GM21825 (cell line): ENCODE results near the gene SDHD.

Experiments
- ATAC-seq: cut with Tn5 transposase; IDR thresholded peaks from one replicate; pipeline ENCODE4 v1.9.1; 2021; ENCODE audit warnings: mild to moderate bottlenecking, moderate library complexity; ENCODE audit not compliant: unreplicated experiment

SDHD gene

DNA sequence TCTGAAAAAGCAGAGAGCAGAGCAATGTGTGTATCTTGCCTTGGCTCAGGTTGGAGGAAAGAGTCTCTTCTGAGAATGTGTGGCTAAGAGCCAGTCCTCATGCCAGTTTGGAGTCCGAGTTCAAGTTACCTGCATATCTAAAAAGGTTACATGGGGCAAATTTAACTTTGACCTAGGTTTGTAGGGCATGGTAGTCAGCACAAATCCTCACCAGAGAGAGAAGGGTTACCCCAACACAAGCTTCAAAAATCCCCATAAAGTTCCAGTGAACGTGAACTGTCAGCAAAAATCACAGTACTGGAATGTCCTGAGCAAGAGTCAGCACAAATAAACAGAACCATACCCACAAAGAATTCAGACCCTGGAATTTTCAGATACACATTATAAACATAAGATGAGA lies 13.8 kb downstream of the SDHD start:
- no peak for ATAC-seq

DNA sequence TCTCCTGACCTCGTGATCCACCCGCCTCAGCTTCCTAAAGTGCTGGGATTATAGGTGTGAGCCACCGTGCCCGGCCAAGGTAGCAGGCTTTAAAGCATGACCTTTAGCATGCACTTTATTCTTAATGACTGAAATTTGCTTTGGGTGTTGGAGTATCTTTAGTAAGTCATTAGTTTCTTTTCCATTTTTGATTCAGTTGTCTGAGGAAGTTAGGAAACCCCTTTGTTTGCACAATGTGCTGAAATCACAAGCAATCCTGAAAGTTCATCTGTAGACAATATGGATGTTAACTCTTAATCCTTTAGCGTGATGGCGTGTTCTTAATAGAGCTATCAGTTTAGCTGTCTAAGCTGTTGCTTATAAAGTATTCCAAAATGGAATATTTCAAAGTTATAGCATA lies 16.8 kb downstream of the SDHD start:
- no peak for ATAC-seq

- no peak for ATAC-seq
Observed at GRCh38 chr11:112106070-112106469, 19.4 kb downstream of the SDHD start.

DNA sequence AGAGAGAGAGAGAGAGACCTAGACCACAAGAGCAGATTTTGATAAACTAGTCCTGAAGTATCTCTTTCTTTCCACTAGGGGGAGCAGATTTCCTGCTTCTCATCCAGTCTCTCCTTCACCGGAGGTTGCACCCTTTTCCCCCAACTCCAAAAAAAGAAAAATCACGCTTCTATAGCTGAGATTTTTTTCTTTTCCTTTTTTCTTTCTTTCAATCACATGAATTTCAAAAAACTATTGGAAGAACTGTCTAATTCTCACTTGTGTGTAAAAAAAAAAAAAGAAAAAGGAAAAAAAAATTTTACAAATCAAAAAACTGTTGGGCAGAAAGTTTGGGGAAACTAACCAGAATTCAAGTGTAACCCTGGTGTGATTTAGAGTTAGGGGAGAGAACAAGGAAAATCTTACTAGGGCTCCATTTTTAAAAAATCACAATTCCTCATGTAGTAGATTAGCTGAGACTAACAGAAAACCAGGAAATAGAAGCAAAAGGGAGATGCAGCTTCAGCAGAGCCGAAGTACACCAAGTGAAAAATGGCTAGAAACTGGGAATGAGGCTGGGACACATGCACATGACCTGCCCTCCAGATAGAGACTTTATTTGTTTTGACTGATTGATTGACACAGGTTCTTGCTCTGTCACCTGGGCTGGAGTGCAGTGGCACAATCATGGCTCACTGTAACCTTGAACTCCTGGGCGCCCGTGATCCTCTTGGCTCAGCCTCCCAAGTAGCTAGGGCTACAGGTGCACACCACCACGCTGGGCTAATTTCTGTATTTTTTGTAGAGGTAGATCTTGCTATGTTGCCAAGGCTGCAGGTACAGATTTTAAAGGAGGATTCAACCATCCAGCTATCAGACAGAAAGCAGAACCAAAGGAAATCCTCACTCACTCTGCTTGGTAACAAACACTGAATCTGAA lies 27.1 kb downstream of the SDHD start:
- peak; percentile 60 for ATAC-seq

DNA sequence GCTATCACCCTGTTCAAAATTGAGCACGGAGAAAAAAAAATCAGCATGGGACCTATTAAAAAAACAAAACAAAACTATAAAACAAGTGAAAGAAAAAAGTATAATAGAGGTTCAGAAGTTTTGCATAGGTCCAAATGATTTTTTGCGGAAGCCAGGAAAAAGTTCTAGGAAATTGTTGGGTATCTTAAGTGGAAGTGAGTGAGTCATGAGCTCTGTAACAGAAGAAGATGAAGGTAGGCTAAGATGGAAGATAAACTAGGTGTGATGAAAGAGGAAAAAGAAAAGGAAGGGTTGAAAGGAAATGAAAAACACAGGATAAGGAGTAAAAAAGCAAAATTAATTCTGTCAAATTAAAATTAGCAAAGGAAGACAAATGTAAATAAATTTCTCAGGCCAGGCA lies 27.8 kb downstream of the SDHD start:
- no peak for ATAC-seq

- no peak for ATAC-seq
Observed at GRCh38 chr11:112115386-112115785, 28.7 kb downstream of the SDHD start.

- no peak for ATAC-seq
Observed at GRCh38 chr11:112118176-112118575, 31.5 kb downstream of the SDHD start.

GRCh38 chr11:112121981-112122615 lies 35.4 kb downstream of the SDHD start:
- no peak for ATAC-seq

DNA sequence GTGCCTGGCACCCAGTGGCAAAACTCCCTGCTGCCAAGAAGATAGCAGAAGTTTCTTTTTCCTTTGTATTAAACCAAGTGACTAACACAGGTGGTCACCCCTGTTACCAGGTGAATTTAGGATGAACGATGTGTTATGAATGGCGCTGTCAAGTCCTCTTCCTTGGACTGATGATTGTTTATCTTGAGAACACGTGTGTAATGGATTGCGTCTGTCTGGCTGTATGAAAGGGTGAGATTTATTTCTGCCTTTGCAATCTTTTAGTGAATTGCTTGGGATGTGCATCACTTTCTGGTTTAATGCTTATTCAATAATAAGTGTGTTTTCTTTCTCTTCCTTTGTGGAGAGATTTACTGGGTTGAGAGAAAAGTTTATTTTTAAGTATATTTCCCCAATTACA lies 36.5 kb downstream of the SDHD start:
- ATAC-seq, result no peak

GRCh38 chr11:112127056-112127455 lies 40.4 kb downstream of the SDHD start:
- ATAC-seq, result no peak

GRCh38 chr11:112128483-112129121 lies 41.9 kb downstream of the SDHD start:
- no peak for ATAC-seq

GRCh38 chr11:112129656-112130055 lies 43.0 kb downstream of the SDHD start:
- ATAC-seq, result no peak

DNA sequence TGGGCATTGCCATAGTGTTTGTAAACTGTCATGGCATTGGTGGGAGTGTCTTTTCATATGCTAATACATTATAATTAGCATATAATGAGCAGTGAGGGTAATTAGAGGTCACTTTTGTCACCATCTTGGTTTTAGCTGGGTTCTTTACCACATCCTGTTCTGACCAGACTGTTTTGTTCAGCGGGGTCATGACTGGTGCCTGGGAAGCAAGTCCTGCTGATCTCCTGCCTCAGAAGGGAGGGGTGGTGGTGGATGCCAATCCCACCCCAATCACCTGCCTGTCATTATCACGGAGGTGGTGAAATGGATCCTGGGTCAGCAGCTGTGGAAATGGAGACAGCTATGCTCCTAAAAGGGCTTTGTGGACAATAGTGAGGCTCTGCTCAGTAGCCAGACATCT lies 46.1 kb downstream of the SDHD start:
- ATAC-seq, result no peak

GRCh38 chr11:112134473-112134872 lies 47.8 kb downstream of the SDHD start:
- ATAC-seq, result no peak

GRCh38 chr11:112143597-112143996 lies 56.9 kb downstream of the SDHD start:
- ATAC-seq, result no peak
